Lower leg skin (tissue), 3 donors: ENCODE measurements around the gene TBXT.

Experiments
- POLR2A ChIP-seq, 2 donors: fragments of 450-650 bp; IDR thresholded peaks; one replicate each; pipeline ENCODE4 v1.6.1; 2016 to 2017; ENCODE audit warnings: antibody characterized with exemption in 2 of 2, mild to moderate bottlenecking in 1 of 2, moderate library complexity in 1 of 2
- TF ChIP-seq, protein P1 (sequence below), 3 donors: fragments of 450-650 bp; IDR thresholded peaks; one replicate each; pipeline ENCODE4 v1.5.1; 2016; ENCODE audit warnings: antibody characterized with exemption in 3 of 3, mild to moderate bottlenecking in 3 of 3, moderate library complexity in 2 of 3

DNA sequence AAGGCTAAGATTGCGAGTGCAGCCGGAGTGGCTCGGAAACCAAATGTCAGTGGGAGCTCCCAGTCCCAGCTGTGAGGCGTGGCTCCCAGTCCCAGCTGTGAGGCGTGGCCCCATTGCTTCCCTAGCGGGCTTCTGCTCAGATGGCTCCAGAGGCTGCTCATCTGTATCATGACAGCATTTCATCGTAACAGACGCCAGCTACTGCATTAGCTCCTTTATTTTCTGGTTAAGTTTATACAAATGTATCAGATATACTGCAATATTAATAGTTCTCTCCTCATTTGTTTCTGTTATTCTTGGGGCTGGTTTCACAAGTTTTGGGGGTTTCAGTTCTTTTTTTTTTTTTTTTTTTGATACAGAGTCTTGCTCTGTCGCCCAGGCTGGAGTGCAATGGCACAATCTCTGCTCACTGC, 34.7 kb upstream of the TBXT start:
- TF ChIP-seq, protein P1, sequence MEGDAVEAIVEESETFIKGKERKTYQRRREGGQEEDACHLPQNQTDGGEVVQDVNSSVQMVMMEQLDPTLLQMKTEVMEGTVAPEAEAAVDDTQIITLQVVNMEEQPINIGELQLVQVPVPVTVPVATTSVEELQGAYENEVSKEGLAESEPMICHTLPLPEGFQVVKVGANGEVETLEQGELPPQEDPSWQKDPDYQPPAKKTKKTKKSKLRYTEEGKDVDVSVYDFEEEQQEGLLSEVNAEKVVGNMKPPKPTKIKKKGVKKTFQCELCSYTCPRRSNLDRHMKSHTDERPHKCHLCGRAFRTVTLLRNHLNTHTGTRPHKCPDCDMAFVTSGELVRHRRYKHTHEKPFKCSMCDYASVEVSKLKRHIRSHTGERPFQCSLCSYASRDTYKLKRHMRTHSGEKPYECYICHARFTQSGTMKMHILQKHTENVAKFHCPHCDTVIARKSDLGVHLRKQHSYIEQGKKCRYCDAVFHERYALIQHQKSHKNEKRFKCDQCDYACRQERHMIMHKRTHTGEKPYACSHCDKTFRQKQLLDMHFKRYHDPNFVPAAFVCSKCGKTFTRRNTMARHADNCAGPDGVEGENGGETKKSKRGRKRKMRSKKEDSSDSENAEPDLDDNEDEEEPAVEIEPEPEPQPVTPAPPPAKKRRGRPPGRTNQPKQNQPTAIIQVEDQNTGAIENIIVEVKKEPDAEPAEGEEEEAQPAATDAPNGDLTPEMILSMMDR (IDR thresholded peaks at IDR 0.05): no peak
- TF ChIP-seq POLR2A (IDR thresholded peaks at IDR 0.05): no peak
